ENCODE data around the gene SEC22B. TPM values are rescaled to one million over a fixed set of nuclear protein-coding genes. Genes with fewer than 3 reads are reported as not detected.
"Not testable (repeated sequence)": the region's sequence is repeated elsewhere in the genome, so short reads cannot be mapped to it uniquely, and the experiment has no call there.

SEC22B gene
- total RNA-seq, 1 experiment from 2014 or later, result 11.5 TPM

- not testable (repeated sequence) for H3K27ac Mint-ChIP-seq
Measured at GRCh38 chr1:120196863-120197775, 20.8 kb upstream of the SEC22B start.

GRCh38 chr1:120188626-120189025 is 12.3 kb upstream of the SEC22B start:
- DNase-seq (ENCODE audit: low spot score); H3K27ac Mint-ChIP-seq; H3K4me1 Mint-ChIP-seq; H3K36me3 Mint-ChIP-seq; POLR2A ChIA-PET; H3K27me3 Mint-ChIP-seq (ENCODE audit: low read depth); H3K4me3 Mint-ChIP-seq; ATAC-seq; H3K9me3 Mint-ChIP-seq; CTCF ChIA-PET: not testable (repeated sequence)

More at GRCh38 chr1:120196863-120197775, 20.8 kb upstream of the SEC22B start:
- H3K36me3 Mint-ChIP-seq, H3K9me3 Mint-ChIP-seq, POLR2A ChIA-PET, H3K4me1 Mint-ChIP-seq, CTCF ChIA-PET: not testable (repeated sequence)
- peaks cover 31% of the 10 kb centered on the region for H3K27me3 Mint-ChIP-seq (ENCODE audit: low read depth)
- peak overlapping the region; percentile 63 for H3K4me3 Mint-ChIP-seq
- DNase-seq (ENCODE audit: low spot score) (peak; percentile 31), ATAC-seq (peak; percentile 92)

DNA sequence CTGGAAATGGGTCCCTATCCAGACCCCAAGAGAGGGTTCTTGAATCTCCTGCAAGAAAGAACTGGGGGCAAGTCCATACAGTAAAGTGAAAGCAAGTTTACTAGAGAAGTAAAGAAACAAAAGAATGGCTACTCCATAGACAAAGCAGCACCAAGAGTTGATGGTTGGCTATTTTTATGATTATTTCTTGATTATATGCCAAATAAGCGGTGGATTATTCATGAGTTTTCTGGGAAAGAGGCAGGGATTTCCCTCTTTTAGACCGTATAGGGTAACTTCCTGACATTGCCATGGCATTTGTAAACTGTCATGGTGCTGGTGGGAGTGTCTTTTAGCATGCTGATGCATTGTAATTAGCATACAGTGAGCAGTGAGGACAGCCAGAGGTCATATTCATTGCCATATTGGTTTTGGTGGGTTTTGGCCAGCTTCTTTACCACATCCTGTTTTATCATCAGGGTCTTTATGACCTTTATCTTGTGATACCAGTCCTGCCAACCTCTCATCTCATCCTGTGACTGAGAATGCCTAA is 5.9 kb upstream of the SEC22B start:
- H3K4me3 Mint-ChIP-seq; H3K36me3 Mint-ChIP-seq; H3K27me3 Mint-ChIP-seq (ENCODE audit: low read depth); CTCF ChIA-PET; H3K27ac Mint-ChIP-seq; H3K9me3 Mint-ChIP-seq; DNase-seq (ENCODE audit: low spot score); POLR2A ChIA-PET; ATAC-seq: not testable (repeated sequence)
- H3K4me1 Mint-ChIP-seq, result peaks cover 18% of the 10 kb centered on the region

DNA sequence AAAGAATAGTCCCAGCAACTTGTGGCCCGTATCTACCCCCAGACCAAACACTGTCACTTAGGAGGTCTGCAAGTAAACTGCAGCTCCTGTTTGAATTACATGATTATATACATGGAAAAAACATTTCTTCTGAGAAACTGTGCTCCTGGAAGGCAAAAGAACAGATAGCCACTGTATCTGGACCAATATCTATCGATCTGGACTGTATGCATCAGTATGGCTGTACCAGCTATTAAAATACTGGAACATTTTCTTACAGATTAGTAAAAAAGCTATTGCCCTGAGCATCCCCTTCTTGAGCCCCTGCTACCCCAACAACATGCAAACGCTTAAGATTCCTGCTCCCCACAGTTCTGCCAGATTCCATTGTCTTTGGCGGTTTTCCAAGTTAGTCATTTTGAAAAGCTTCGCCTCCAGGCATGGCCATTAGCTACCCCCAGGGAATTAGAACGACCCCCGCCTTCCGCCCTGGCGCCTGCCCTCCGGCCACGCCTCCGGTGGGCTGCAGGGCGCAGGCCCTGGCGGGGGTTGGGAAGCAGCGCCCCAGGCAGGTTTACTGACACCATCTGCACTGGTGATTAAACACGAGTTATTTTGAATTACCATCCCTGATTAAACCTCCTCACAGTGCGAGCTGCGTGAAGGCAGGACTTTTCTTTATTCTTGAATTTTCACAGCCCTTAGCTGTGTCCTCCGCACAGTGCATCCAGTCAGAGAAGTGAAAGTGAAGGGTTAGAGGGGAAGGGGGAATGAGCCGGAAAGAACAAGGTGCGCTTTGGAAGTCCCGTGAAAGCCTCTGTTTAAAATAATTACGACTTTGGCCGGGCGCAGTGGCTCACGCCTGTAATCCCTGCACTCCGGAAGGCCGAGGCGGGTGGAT is 3.7 kb upstream of the SEC22B start:
- H3K27ac Mint-ChIP-seq, result peak overlapping the region; percentile 86
- CTCF ChIA-PET; H3K36me3 Mint-ChIP-seq; H3K9me3 Mint-ChIP-seq; H3K27me3 Mint-ChIP-seq (ENCODE audit: low read depth): not testable (repeated sequence)
- POLR2A ChIA-PET, result interaction anchor here (0.7 kb wide), 1 partner anchor 410 kb away, joined by 3 read pairs; no protein-coding TSS in a partner anchor
- H3K4me3 Mint-ChIP-seq, result peak overlapping the region; percentile 58
- DNase-seq (ENCODE audit: low spot score) (peak; percentile 39), ATAC-seq (peak; percentile 70)
- peaks cover 18% of the 10 kb centered on the region for H3K4me1 Mint-ChIP-seq

DNA sequence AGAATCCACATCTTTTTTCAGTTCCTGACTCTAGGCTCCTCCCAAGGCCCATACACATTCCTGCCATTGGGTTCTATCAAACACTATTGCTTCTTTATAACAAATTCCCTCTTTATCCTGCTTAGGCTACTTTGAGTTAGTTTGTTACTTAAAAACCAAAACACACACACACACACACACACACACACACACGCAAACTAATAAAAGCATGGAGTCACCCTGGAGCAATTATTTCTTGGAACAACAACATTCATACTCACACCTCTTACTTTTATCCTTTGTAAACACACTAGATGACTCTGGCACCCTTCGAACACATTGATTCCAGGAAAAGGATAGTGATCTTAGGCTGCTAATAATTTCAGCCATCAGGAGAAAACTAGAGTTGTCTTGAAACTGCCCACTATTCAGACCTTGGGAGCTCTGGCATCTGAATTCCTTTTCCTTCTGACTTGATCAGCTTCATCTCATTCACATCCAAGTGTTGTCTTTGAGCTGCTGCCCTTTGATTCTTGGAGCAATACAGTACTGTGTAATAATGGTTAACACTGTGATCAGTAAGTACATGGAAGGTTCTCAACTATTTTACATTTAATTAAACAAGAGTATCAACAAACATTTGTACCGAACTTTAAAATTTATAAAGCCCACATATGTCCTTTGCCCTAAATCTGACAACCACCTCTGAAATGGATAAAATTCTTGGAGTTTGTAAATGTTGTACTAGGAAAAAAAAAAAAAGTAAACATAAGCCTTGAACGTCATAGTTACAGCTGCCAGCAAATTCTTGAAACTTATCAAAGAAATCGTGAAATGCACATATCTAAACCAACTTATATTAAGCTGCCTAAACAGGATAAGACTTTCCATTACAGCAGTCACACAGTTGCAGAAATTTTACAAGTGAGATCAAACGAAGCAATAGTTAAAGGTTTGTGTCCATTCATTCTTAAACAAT is 2.8 kb upstream of the SEC22B start:
- POLR2A ChIA-PET, result interaction anchor here (0.7 kb wide), 1 partner anchor 409 kb away, joined by 3 read pairs; no protein-coding TSS in a partner anchor
- DNase-seq (ENCODE audit: low spot score) (no peak), ATAC-seq (no peak)
- H3K4me3 Mint-ChIP-seq, result peak overlapping the region; percentile 58
- H3K4me1 Mint-ChIP-seq, result peaks cover 18% of the 10 kb centered on the region
- 0 out of 2 replicates have a peak, but pooled peaks cover 4% of the 10 kb centered on the region for H3K36me3 Mint-ChIP-seq
- CTCF ChIA-PET, result no interaction called here
- H3K27me3 Mint-ChIP-seq (ENCODE audit: low read depth), result no peaks in the 10 kb centered on the region
- no peaks in the 10 kb centered on the region for H3K9me3 Mint-ChIP-seq
- H3K27ac Mint-ChIP-seq, result peak overlapping the region; percentile 78
- no peak for TF ChIP-seq SP1 (CRISPR knock-in tag; conservative IDR thresholded peaks at IDR 0.05)
- TF ChIP-seq RELA (CRISPR knock-in tag; IDR thresholded peaks at IDR 0.05; ENCODE audit: borderline replicate concordance), result no peak
- TF ChIP-seq ZSCAN18 (CRISPR knock-in tag; IDR thresholded peaks at IDR 0.05), result no peak
- no peak for TF ChIP-seq NR1H2 (CRISPR knock-in tag; IDR thresholded peaks at IDR 0.05)
- TF ChIP-seq NR3C1 (CRISPR knock-in tag; conservative IDR thresholded peaks at IDR 0.05; ENCODE audit: low read depth), result no peak
- no peak for TF ChIP-seq SMAD4 (CRISPR knock-in tag; IDR thresholded peaks at IDR 0.05)
- no peak for TF ChIP-seq USF1 (CRISPR knock-in tag; IDR thresholded peaks at IDR 0.05)
- TF ChIP-seq PRDM15 (CRISPR knock-in tag; IDR thresholded peaks at IDR 0.05), result no peak
- no peak for TF ChIP-seq PRRX2 (CRISPR knock-in tag; IDR thresholded peaks at IDR 0.05)
- no peak for TF ChIP-seq ZNF317 (CRISPR knock-in tag; IDR thresholded peaks at IDR 0.05; ENCODE audit: borderline replicate concordance, low read depth)
- TF ChIP-seq E2F1 (CRISPR knock-in tag; IDR thresholded peaks at IDR 0.05), result no peak
- TF ChIP-seq TCF7 (CRISPR knock-in tag; IDR thresholded peaks at IDR 0.05; ENCODE audit: low read depth), result no peak
- no peak for TF ChIP-seq FOXJ3 (CRISPR knock-in tag; IDR thresholded peaks at IDR 0.05; ENCODE audit: borderline replicate concordance)
